Erythroblast (primary cell): ENCODE results near the gene FIBCD1.

Experiments
- GATA1 ChIP-seq: IDR thresholded peaks from 2 replicates; pipeline ENCODE4 v1.6.1; 2011; ENCODE audit warnings: low read depth, mild to moderate bottlenecking, control low read depth, low read length, moderate library complexity
- POLR2A ChIP-seq: IDR thresholded peaks from 2 replicates; pipeline ENCODE4 v1.6.1; 2011; ENCODE audit warnings: mild to moderate bottlenecking, low read length

DNA sequence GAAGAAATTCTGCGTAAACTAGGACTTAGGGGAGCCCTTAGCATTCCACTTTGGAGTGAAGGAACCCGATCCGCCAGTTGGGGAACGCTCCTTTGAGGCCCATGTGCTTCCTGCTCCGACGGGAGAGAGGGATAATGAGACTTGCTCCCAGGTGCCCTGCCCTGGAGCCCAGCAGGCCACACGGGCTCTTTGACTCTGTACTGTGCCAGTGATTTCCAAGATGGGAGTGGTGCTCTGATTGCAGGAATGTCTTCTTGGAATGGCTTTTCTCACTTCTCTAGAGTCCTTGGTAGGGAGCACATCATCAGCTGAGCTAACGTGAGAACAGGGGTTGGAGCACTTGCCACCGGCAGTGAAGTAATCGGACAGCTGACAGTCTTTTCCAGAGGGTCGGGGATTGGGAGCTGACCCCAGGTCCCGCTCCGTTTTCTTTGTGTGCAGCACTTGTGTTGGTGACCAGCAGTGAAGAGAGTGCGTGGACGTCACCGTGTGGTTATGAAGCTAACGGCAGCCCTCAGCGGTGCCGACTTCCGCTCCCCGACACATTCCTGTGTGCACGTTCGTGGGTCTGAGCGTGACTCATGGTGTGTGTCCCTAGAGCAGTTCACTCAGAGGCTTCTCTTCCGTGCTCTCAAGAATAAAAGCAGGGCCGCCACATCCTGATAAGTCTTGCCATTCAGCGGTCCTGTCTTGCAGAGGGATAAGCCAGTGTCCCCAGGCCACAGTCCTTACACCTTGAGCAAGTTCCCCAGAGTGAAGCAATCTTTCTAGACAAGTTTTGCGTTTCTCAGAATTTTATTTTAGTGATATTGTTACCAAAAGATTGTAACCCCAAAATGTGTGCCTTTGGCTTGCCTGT lies 78.4 kb downstream of the FIBCD1 start:
- TF ChIP-seq GATA1 (no peak), POLR2A (no peak)
